ENCODE data around the gene CD200R1L.

The CD200R1L gene

GRCh38 chr3:112881891-112882290, 35.2 kb upstream of the CD200R1L start:
- ChIA-PET POLR2A (no interaction called here), CTCF (interaction anchor here (1.0 kb wide), 1 partner anchor 11 kb away, joined by 3 read pairs; no protein-coding TSS in a partner anchor)
- TF ChIP-seq ZNF488 (tag by site-specific recombination; IDR thresholded peaks at IDR 0.05) = no peak
- no peak for TF ChIP-seq ZNF707 (tag by site-specific recombination; IDR thresholded peaks at IDR 0.05)
- TF ChIP-seq ZNF560 (tag by site-specific recombination; IDR thresholded peaks at IDR 0.05; ENCODE audit: borderline replicate concordance) = no peak
- no peak for TF ChIP-seq ZNF112 (tag by site-specific recombination; IDR thresholded peaks at IDR 0.05)
- TF ChIP-seq ZBTB48 (tag by site-specific recombination; IDR thresholded peaks at IDR 0.05) = no peak
- no peak for TF ChIP-seq KLF16 (tag by site-specific recombination; IDR thresholded peaks at IDR 0.05)
- TF ChIP-seq ZBTB8A (tag by site-specific recombination; IDR thresholded peaks at IDR 0.05) = no peak
- no peak for TF ChIP-seq ZNF626 (tag by site-specific recombination; IDR thresholded peaks at IDR 0.05)
- no peak for TF ChIP-seq KLF10 (tag by site-specific recombination; IDR thresholded peaks at IDR 0.05)
- TF ChIP-seq ZNF404 (tag by site-specific recombination; IDR thresholded peaks at IDR 0.05) = no peak
- no peak for TF ChIP-seq ZNF548 (tag by site-specific recombination; IDR thresholded peaks at IDR 0.05)
- TF ChIP-seq ZBTB26 (tag by site-specific recombination; optimal IDR thresholded peaks at IDR 0.05) = no peak
- TF ChIP-seq TCF7L2 (IDR thresholded peaks at IDR 0.05; ENCODE audit: borderline replicate concordance, low read depth, low read length) = no peak
- no peak for TF ChIP-seq ZFP37 (tag by site-specific recombination; IDR thresholded peaks at IDR 0.05)
- TF ChIP-seq ZNF664 (tag by site-specific recombination; IDR thresholded peaks at IDR 0.05) = no peak
- no peak for TF ChIP-seq EGR2 (tag by site-specific recombination; IDR thresholded peaks at IDR 0.05; ENCODE audit: low read depth)
- no peak for TF ChIP-seq TSHZ1 (tag by site-specific recombination; IDR thresholded peaks at IDR 0.05; ENCODE audit: borderline replicate concordance)
- no peak overlapping the region for H3K27ac ChIP-seq (ENCODE audit: extremely low read depth, low read depth, low read length)
- H3K4me1 ChIP-seq (ENCODE audit: control insufficient read depth, insufficient read depth, low read length) = no peaks in the 10 kb centered on the region
- no peaks in the 10 kb centered on the region for H3K36me3 ChIP-seq (ENCODE audit: control insufficient read depth in 2 of 2, insufficient read depth in 1 of 2, low read length in 2 of 2)
- no peak overlapping the region for H3K4me3 ChIP-seq (ENCODE audit: low read depth, low read length)
- no peaks in the 10 kb centered on the region for H3K9me3 ChIP-seq (ENCODE audit: control insufficient read depth, insufficient read depth, low read depth, low read length)

- Histone ChIP-seq H3K4me1 (ENCODE audit: control insufficient read depth, insufficient read depth, low read length) (no peaks in the 10 kb centered on the region), H3K27ac (ENCODE audit: extremely low read depth, low read depth, low read length) (no peak overlapping the region), H3K9me3 (ENCODE audit: control insufficient read depth, insufficient read depth, low read depth, low read length) (no peaks in the 10 kb centered on the region), H3K4me3 (ENCODE audit: low read depth, low read length) (no peak overlapping the region), H3K36me3 (ENCODE audit: control insufficient read depth in 2 of 2, insufficient read depth in 1 of 2, low read length in 2 of 2) (no peaks in the 10 kb centered on the region)
- TF ChIP-seq ZNF596 (tag by site-specific recombination; IDR thresholded peaks at IDR 0.05) = no peak
- no peak for TF ChIP-seq ZNF830 (tag by site-specific recombination; IDR thresholded peaks at IDR 0.05; ENCODE audit: low read depth)
- no peak for TF ChIP-seq ZNF24 (tag by site-specific recombination; IDR thresholded peaks at IDR 0.05)
- TF ChIP-seq ZFHX2 (tag by site-specific recombination; conservative IDR thresholded peaks at IDR 0.05) = no peak
- no peak for TF ChIP-seq ZNF157 (tag by site-specific recombination; IDR thresholded peaks at IDR 0.05)
- no peak for TF ChIP-seq ZNF121 (tag by site-specific recombination; IDR thresholded peaks at IDR 0.05)
- no peak for TF ChIP-seq OSR2 (tag by site-specific recombination; IDR thresholded peaks at IDR 0.05)
- ChIA-PET CTCF (interaction anchor here (0.6 kb wide), 1 partner anchor 1005 kb away, joined by 3 read pairs; no protein-coding TSS in a partner anchor), POLR2A (no interaction called here)
Measured at GRCh38 chr3:112875561-112875960, 28.9 kb upstream of the CD200R1L start.
